Fibroblast of mammary gland (primary cell): Measurements from ENCODE around the gene CFLAR.

Source experiments
- DNase-seq: peaks from one replicate; pipeline ENCODE4 v3.0.0-alpha.2; 2010; ENCODE audit warnings: low read depth
- H3K4me3 ChIP-seq: 2 replicates; pipeline ENCODE4 v1.5.1; 2011; ENCODE audit warnings: low read depth, mild to moderate bottlenecking, low read length, moderate library complexity; ENCODE audit not compliant: control insufficient read depth
- TF ChIP-seq, protein P1 (sequence below): conservative IDR thresholded peaks from 2 replicates; pipeline ENCODE4 v1.5.1; 2011; ENCODE audit warnings: low read depth, low read length, inconsistent platforms; ENCODE audit not compliant: control insufficient read depth, insufficient read depth

Gene CFLAR

DNA sequence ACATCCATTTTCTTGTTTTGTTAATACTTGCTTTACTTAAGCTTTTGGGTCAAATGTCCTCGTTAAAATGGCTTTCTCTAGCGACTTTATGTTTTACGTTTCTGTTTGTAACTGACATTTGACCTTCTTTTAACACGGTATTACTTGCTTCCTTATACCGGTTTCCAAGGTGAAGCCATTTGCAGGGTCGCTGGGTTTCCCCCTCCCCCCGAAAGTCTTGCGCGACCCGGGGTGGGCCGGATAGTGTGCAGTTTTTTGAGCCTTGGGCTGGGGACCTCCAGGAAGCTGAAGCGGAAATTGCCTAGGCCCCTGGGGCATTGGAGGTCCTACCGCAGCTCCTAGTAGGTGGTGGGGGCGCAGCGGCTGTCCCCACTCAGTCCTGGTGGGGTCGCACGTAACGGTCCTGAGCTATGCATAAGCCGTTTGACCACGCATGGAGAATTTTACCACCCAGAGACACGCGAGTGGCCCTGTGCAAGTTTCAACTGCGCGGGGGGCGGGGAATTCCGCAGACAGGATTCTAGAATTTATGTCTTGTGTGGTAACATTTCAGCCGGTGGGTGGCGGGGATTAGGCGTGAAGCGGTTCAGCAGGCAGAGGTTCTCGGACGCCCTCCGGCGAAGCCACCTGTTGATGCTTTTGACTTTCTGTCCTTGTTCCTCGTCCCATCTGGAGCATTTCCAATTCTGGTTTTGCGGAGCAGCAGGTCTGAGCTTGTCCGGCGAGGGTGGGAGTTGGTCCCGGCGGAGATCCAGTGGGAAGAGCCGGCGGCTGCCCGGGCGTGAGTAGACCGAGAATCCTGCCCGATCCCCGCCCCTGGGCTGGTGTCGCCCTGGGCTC is 2.4 kb downstream of the CFLAR start:
- peak; percentile 74 for DNase-seq
- TF ChIP-seq, protein P1, sequence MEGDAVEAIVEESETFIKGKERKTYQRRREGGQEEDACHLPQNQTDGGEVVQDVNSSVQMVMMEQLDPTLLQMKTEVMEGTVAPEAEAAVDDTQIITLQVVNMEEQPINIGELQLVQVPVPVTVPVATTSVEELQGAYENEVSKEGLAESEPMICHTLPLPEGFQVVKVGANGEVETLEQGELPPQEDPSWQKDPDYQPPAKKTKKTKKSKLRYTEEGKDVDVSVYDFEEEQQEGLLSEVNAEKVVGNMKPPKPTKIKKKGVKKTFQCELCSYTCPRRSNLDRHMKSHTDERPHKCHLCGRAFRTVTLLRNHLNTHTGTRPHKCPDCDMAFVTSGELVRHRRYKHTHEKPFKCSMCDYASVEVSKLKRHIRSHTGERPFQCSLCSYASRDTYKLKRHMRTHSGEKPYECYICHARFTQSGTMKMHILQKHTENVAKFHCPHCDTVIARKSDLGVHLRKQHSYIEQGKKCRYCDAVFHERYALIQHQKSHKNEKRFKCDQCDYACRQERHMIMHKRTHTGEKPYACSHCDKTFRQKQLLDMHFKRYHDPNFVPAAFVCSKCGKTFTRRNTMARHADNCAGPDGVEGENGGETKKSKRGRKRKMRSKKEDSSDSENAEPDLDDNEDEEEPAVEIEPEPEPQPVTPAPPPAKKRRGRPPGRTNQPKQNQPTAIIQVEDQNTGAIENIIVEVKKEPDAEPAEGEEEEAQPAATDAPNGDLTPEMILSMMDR, result peak; percentile 26
- peak overlapping the region; percentile 78 for H3K4me3 ChIP-seq

DNA sequence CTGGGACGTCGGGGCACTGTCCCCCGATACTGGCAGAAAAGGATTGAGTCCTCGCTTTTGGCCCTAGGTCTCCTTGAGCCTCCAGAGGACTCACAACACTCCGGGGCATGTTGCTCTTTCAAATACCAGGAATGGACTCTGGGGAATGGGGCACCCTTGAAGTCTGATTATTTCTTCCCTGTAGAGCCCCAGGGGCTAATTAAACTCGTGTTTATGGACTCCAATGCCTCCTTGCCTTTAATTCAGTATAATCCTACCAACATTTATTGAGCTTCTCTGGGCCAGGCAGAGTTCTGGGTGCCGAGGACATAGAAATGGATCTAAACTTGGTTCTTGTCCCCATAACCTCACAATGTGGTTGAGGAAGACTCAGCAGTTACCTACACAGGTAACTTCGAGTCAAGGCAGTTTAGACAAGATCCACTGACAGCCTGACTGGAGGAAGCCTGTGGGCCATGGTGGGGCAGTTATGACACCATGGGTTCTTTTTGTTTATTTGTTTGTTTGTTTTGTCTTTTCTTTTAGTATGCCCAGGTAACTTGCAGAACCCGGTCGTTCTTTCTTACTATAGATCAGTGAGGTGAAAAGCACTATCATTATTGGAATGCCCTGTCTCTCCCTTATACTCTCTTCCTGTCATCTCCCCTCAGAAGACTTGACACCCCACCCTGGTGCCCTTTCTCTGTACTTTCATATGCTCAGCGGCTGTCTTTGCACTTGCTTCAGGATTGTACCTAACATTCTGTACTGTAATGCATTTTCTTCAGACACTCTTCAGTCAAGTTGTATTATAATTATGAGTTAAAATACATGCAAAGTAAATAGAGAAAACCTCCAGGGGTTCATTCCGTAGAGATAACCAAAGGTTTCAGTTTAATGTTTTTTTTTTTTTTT is 3.2 kb downstream of the CFLAR start:
- DNase-seq, result peak; percentile 44

DNA sequence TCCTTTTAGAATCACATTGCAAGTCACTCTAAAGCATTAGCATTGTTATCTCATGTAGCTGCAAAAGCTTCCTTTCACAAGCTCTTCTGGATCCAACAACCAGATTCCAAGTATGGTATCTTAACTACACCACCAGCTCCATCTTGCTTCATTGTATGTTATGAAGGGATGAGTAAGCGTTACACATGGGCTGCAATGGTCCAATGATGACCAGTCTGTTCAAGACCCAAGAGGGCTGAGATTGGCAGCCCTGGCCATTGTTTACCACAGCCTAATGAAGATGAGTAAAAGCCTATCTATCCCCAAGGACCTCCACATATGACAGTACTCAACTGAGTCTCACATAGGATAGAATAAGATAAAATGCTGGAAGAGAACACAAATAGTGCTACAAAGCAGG is 6.3 kb downstream of the CFLAR start:
- H3K4me3 ChIP-seq, result no peak overlapping the region
- TF ChIP-seq, protein P1, result no peak
- DNase-seq, result peak; percentile 89

More for the DNA sequence above, 3.2 kb downstream of the CFLAR start:
- H3K4me3 ChIP-seq, result peak overlapping the region; percentile 78
- TF ChIP-seq, protein P1, result no peak

DNA sequence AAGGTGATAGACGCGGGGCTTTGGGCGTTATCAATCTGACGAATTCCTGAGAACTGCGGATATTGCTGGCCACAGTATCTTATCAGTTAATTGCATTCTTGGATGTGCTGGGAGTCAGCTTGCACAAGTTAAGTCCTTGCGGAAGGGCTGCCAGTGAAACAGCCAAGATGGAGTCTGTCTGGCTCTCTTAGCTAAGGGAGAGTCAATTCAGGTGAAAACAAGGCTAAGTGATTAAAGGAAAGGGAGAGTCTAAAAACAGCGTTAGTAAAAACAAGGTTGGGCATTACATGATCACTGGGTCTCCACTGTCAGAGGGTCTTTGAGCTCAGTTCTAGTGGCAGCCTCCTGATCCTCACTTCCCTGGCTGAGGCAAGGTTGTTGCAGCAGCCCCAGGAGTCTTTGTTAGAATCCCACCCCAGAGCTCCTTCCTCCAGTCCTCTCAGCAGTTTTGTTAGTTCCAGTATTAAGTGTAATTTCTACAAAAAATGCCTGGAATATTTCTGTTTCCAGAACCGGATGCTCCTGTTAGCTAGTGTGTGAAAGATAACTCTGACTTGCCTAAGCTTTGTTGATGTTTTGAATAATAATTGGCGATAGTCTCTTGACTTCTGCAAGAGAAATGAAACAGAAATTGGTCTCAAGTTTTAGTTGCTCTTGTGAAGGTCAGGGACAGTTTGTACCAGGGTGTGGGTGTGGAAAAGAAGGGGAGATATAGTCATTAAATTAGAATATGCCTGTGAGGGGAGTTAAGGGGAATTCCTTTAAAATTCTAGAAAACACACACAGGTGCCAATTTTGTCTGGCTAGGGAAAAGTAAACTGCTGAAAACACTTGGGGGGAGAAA is 10.6 kb downstream of the CFLAR start:
- H3K4me3 ChIP-seq, result no peak overlapping the region
- TF ChIP-seq, protein P1, result no peak

DNA sequence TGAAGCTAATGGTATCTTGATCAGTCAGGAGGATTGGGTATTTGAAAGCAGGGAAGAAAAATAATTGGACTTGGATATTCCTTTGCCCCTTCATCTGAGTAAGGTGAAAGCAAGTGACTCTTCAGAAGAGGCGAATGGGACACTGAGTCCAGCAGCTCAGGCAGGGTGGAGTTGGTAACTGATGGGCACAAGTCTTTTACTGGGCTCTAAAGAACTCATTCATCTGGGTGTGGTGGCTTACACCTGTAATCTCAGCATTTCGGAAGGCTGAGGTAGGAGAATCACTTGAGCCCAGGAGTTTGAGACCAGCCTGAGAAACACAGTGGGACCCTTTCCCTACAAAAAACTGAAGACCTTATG is 11.2 kb downstream of the CFLAR start:
- TF ChIP-seq, protein P1, result no peak
- DNase-seq, result no peak
- no peak overlapping the region for H3K4me3 ChIP-seq

More for the DNA sequence above, 10.6 kb downstream of the CFLAR start:
- peak; percentile 30 for DNase-seq

DNA sequence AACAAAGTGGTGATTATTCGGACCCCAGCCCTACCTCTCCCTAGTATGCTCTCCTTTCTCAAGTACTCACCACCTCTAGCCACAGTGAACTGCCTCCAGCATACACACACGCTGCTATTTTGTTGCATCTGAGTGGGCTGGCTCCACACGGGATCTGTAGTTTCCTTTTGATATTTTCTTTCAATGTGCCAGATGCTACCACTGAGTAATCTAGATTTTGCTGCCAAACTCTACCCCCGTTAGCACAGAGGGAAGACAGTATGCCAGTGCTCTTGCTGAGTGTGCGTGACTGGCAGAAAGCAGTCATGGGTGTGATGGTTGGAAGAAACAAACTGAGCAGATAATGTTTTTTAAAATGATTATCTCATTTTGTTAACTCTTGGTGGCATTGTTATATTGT is 11.6 kb downstream of the CFLAR start:
- no peak overlapping the region for H3K4me3 ChIP-seq
- TF ChIP-seq, protein P1, result no peak
- peak; percentile 85 for DNase-seq
